Fibroblast of peridontal ligament (primary cell): ENCODE results near the gene TMCO5A.

ENCODE experiments used
- DNase-seq: peaks from one replicate; pipeline ENCODE4 v3.0.0-alpha.2; 2010; ENCODE audit errors: extremely low read depth

TMCO5A gene

GRCh38 chr15:37973856-37974255 is 39.4 kb downstream of the TMCO5A start:
- peak; percentile 51 for DNase-seq

- DNase-seq = no peak
Observed at GRCh38 chr15:37978231-37978630, 43.8 kb downstream of the TMCO5A start.

- no peak for DNase-seq
Observed at GRCh38 chr15:37979671-37980409, 45.4 kb downstream of the TMCO5A start.

- no peak for DNase-seq
Observed at GRCh38 chr15:37981201-37981600, 46.8 kb downstream of the TMCO5A start.

GRCh38 chr15:37981775-37982174 is 47.3 kb downstream of the TMCO5A start:
- peak; percentile 61 for DNase-seq

GRCh38 chr15:37984368-37984767 is 49.9 kb downstream of the TMCO5A start:
- no peak for DNase-seq

GRCh38 chr15:37995461-37996347 is 61.3 kb downstream of the TMCO5A start:
- DNase-seq = peak; percentile 78
